ENCODE measurements around the gene GPS2. TPM values are rescaled to one million over a fixed set of nuclear protein-coding genes. Genes with fewer than 3 reads are reported as not detected.

GPS2 gene
- total RNA-seq, 1 experiment from 2014 or later = 61.1 TPM

- Mint-ChIP-seq H3K4me1 (ENCODE audit: low read depth, unreplicated experiment) (peaks cover 16% of the 10 kb centered on the region), H3K27ac (ENCODE audit: unreplicated experiment) (no peak overlapping the region), H3K27me3 (ENCODE audit: unreplicated experiment) (no peaks in the 10 kb centered on the region), H3K4me3 (ENCODE audit: low read depth, unreplicated experiment) (no peak overlapping the region), H3K36me3 (ENCODE audit: insufficient read depth, unreplicated experiment) (peaks cover 37% of the 10 kb centered on the region), H3K9me3 (ENCODE audit: low read depth, unreplicated experiment) (no peaks in the 10 kb centered on the region)
- no TSS peak for BruUV-seq (replicated peaks)
- intact Hi-C loops (cut with micrococcal nuclease; ENCODE audit: unreplicated experiment) = no loop called here
- CTCF ChIA-PET = no interaction called here
- TF ChIP-seq CTCF (IDR thresholded peaks at IDR 0.05; ENCODE audit: unreplicated experiment) = no peak
- no peak for DNase-seq
These were observed 9.9 kb upstream of the GPS2 start for GRCh38 chr17:7325031-7325528.

- peaks cover 16% of the 10 kb centered on the region for H3K4me1 Mint-ChIP-seq (ENCODE audit: low read depth, unreplicated experiment)
- no TSS peak for BruUV-seq (replicated peaks)
- no peak for DNase-seq
- TF ChIP-seq CTCF (IDR thresholded peaks at IDR 0.05; ENCODE audit: unreplicated experiment) = no peak
- H3K9me3 Mint-ChIP-seq (ENCODE audit: low read depth, unreplicated experiment) = no peaks in the 10 kb centered on the region
- peaks cover 32% of the 10 kb centered on the region for H3K36me3 Mint-ChIP-seq (ENCODE audit: insufficient read depth, unreplicated experiment)
- H3K27me3 Mint-ChIP-seq (ENCODE audit: unreplicated experiment) = no peaks in the 10 kb centered on the region
- no peak overlapping the region for H3K27ac Mint-ChIP-seq (ENCODE audit: unreplicated experiment)
- H3K4me3 Mint-ChIP-seq (ENCODE audit: low read depth, unreplicated experiment) = no peak overlapping the region
- intact Hi-C loops (cut with micrococcal nuclease; ENCODE audit: unreplicated experiment) = no loop called here
- CTCF ChIA-PET = no interaction called here
These were observed 9.2 kb upstream of the GPS2 start for GRCh38 chr17:7324438-7324779.

- H3K4me1 Mint-ChIP-seq (ENCODE audit: low read depth, unreplicated experiment) = peaks cover 13% of the 10 kb centered on the region
- H3K4me3 Mint-ChIP-seq (ENCODE audit: low read depth, unreplicated experiment) = no peak overlapping the region
- peaks cover 28% of the 10 kb centered on the region for H3K36me3 Mint-ChIP-seq (ENCODE audit: insufficient read depth, unreplicated experiment)
- no peak overlapping the region for H3K27ac Mint-ChIP-seq (ENCODE audit: unreplicated experiment)
- CTCF ChIA-PET = no interaction called here
- BruUV-seq (replicated peaks) = no TSS peak
- no peak for DNase-seq
- intact Hi-C loops (cut with micrococcal nuclease; ENCODE audit: unreplicated experiment) = no loop called here
- no peaks in the 10 kb centered on the region for H3K27me3 Mint-ChIP-seq (ENCODE audit: unreplicated experiment)
- TF ChIP-seq CTCF (IDR thresholded peaks at IDR 0.05; ENCODE audit: unreplicated experiment) = no peak
- H3K9me3 Mint-ChIP-seq (ENCODE audit: low read depth, unreplicated experiment) = no peaks in the 10 kb centered on the region
These were observed 8.7 kb upstream of the GPS2 start for GRCh38 chr17:7323731-7324437.

- no peak overlapping the region for H3K4me3 Mint-ChIP-seq (ENCODE audit: low read depth, unreplicated experiment)
- no peak for DNase-seq
- peaks cover 26% of the 10 kb centered on the region for H3K36me3 Mint-ChIP-seq (ENCODE audit: insufficient read depth, unreplicated experiment)
- H3K9me3 Mint-ChIP-seq (ENCODE audit: low read depth, unreplicated experiment) = no peaks in the 10 kb centered on the region
- CTCF ChIA-PET = no interaction called here
- no peaks in the 10 kb centered on the region for H3K27me3 Mint-ChIP-seq (ENCODE audit: unreplicated experiment)
- BruUV-seq (replicated peaks) = no TSS peak
- peaks cover under 1% of the 10 kb centered on the region for H3K4me1 Mint-ChIP-seq (ENCODE audit: low read depth, unreplicated experiment)
- TF ChIP-seq CTCF (IDR thresholded peaks at IDR 0.05; ENCODE audit: unreplicated experiment) = no peak
- intact Hi-C loops (cut with micrococcal nuclease; ENCODE audit: unreplicated experiment) = no loop called here
- H3K27ac Mint-ChIP-seq (ENCODE audit: unreplicated experiment) = no peak overlapping the region
These were observed 7.5 kb upstream of the GPS2 start for GRCh38 chr17:7322520-7323194.

Measured in Calu3 (cell line).